Measurements from ENCODE around the gene TRPM3. TPM values are rescaled to one million over a fixed set of nuclear protein-coding genes. Genes with fewer than 3 reads are reported as not detected.

Gene TRPM3
- total and polyA plus RNA-seq, 2 of the 8 experiments (the other 6 are each of a cell fraction or from before 2014, with no cell fraction given) = 2.4 to 10.9 TPM

DNA sequence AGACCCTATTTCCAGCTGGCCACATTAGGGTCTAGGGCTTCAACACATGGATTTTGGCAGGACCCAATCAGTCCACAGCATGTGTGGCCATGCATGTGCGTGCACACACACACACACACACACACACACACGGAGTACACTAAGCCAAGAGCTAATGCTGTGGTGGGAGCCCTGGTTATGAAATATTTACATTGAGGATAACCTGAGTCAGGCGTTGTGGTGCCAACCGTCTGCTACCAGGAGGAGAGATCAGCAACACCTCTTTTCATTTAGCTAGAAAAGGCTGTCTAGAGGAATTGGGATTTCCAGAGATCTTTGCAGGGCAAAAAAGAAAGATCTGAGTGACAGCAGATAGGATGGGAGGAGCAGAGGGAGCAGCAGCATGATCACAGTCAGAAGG, 141.5 kb downstream of the TRPM3 start:
- H3K9me3 ChIP-seq (ENCODE audit: insufficient read depth in 2 of 2, low read depth in 1 of 2, low read length in 1 of 2) = no peaks in the 10 kb centered on the region
- no peak overlapping the region for H2BK12ac ChIP-seq (ENCODE audit: low read depth, low read length)
- no peak overlapping the region for H3K14ac ChIP-seq (ENCODE audit: insufficient read length)
- H3K4me3 ChIP-seq (ENCODE audit: extremely low read depth in 1 of 4, insufficient read depth in 2 of 4, low read depth in 3 of 4, low read length in 4 of 4) = no peak overlapping the region
- no peaks in the 10 kb centered on the region for H3K27me3 ChIP-seq (replicated peaks in 1 of 4; ENCODE audit: control insufficient read depth in 3 of 4, extremely low read depth in 1 of 4, insufficient read depth in 3 of 4, low read length in 3 of 4)
- DNase-seq (ENCODE audit: low read depth in 1 of 2, low spot score in 2 of 2) = no peak
- H3K79me1 ChIP-seq (ENCODE audit: low read depth, low read length) = no peaks in the 10 kb centered on the region; the same call in 1 of the 2 replicates
- H3K4me2 ChIP-seq (ENCODE audit: insufficient read depth in 1 of 2, low read depth in 2 of 2, low read length in 2 of 2) = no peak overlapping the region
- WGBS, 2 experiments (ENCODE audit: extremely low coverage in 1 of 2, insufficient coverage in 1 of 2, insufficient read length in 1 of 2, insufficient replicate concordance in 2 of 2, low coverage in 1 of 2, low lambda C conversion rate in 2 of 2, missing lambda C conversion rate in 1 of 2) = 88% methylated on average over 2 of the region's 4 CpGs; no CpG with 5 or more reads in 1 of the 2 experiments
- H4K20me1 ChIP-seq (replicated peaks in 1 of 2; ENCODE audit: control insufficient read depth in 1 of 2, insufficient read depth in 2 of 2, low read length in 2 of 2) = no peaks in the 10 kb centered on the region
- no peak overlapping the region for H3K23ac ChIP-seq (ENCODE audit: insufficient read length)
- no peak overlapping the region for H2BK5ac ChIP-seq (ENCODE audit: low read depth, low read length)
- no peak overlapping the region for H4K91ac ChIP-seq (replicated peaks; ENCODE audit: insufficient read length, low read length)
- no peak overlapping the region; a peak in 1 of 7 replicates for H3K9ac ChIP-seq (replicated peaks in 1 of 4; ENCODE audit: extremely low read depth in 1 of 4, low read depth in 3 of 4, low read length in 3 of 4)
- ChIA-PET CTCF (ENCODE audit: partially characterized antibody) (interaction anchor here (1.1 to 1.6 kb wide), 4 partner anchors 14 to 52 kb away, joined by 3 to 5 read pairs (median 3); no protein-coding TSS in a partner anchor), POLR2A (ENCODE audit: partially characterized antibody) (no interaction called here)
- H4K8ac ChIP-seq (ENCODE audit: extremely low read depth, insufficient read depth, low read length) = no peak overlapping the region
- H4K5ac ChIP-seq (ENCODE audit: insufficient read length, low read depth, low read length) = no peak overlapping the region
- H3K27ac ChIP-seq (ENCODE audit: low read depth, low read length) = no peak overlapping the region
- no peaks in the 10 kb centered on the region for H3K79me2 ChIP-seq (ENCODE audit: control insufficient read depth in 1 of 2, insufficient read depth in 2 of 2, low read length in 2 of 2)
- no peak overlapping the region for H3K56ac ChIP-seq (replicated peaks; ENCODE audit: insufficient read length, low read depth, low read length)
- no peak overlapping the region for H2AK5ac ChIP-seq (ENCODE audit: low read depth, low read length)
- H2BK120ac ChIP-seq (replicated peaks; ENCODE audit: low read depth, low read length) = no peak overlapping the region
- no peaks in the 10 kb centered on the region for H3K4me1 ChIP-seq (replicated peaks in 1 of 4; ENCODE audit: control insufficient read depth in 3 of 4, insufficient read depth in 4 of 4, low read length in 3 of 4)
- no peak overlapping the region for H3K4ac ChIP-seq (replicated peaks; ENCODE audit: insufficient read length, low read depth, low read length)
- no peaks in the 10 kb centered on the region for H3K36me3 ChIP-seq (ENCODE audit: control insufficient read depth in 2 of 4, insufficient read depth in 4 of 4, low read length in 3 of 4)
- H3K23me2 ChIP-seq (ENCODE audit: low read depth, low read length) = no peaks in the 10 kb centered on the region
- no peak overlapping the region for H2BK20ac ChIP-seq (ENCODE audit: low read length)
- FAIRE-seq = no peak
- H2BK15ac ChIP-seq (ENCODE audit: low read length) = no peak overlapping the region
- no peak overlapping the region for H2AFZ ChIP-seq (ENCODE audit: low read length)
- no peak overlapping the region for H3K18ac ChIP-seq (ENCODE audit: extremely low read depth, low read length)
- TF ChIP-seq BACH1 (IDR thresholded peaks at IDR 0.05; ENCODE audit: low read length) (no peak), SIN3A (conservative IDR thresholded peaks at IDR 0.05 in 1 of 2, IDR thresholded peaks at IDR 0.05 in 1 of 2; ENCODE audit: low read depth in 1 of 2, low read length in 2 of 2) (no peak), USF2 (IDR thresholded peaks at IDR 0.05; ENCODE audit: low read length) (no peak), SAP30 (IDR thresholded peaks at IDR 0.05; ENCODE audit: insufficient read depth, insufficient replicate concordance, low read length) (no peak), TCF12 (IDR thresholded peaks at IDR 0.05; ENCODE audit: low read depth, low read length) (no peak), KDM1A (IDR thresholded peaks at IDR 0.05; ENCODE audit: borderline replicate concordance, low read length) (no peak), SUZ12 (IDR thresholded peaks at IDR 0.05; ENCODE audit: low read length) (no peak), TBP (IDR thresholded peaks at IDR 0.05; ENCODE audit: low read depth, low read length) (no peak), POU5F1 (IDR thresholded peaks at IDR 0.05; ENCODE audit: low read depth, low read length) (no peak), POLR2AphosphoS5 (IDR thresholded peaks at IDR 0.05; ENCODE audit: low read depth, low read length) (no peak), TAF1 (IDR thresholded peaks at IDR 0.05; ENCODE audit: low read depth, low read length) (no peak), ZNF274 (IDR thresholded peaks at IDR 0.05; ENCODE audit: borderline replicate concordance, extremely low read depth, low read length) (no peak), CREB1 (IDR thresholded peaks at IDR 0.05) (no peak), SP2 (IDR thresholded peaks at IDR 0.05; ENCODE audit: low read length) (no peak), CHD1 (IDR thresholded peaks at IDR 0.05; ENCODE audit: low read depth, low read length) (no peak)

All from H1 (cell line).